SK-N-SH treated with all-trans-retinoic acid at 6 μM for 48 hours (cell line): ENCODE data around the gene UBL7.

Experiments
- ARNTL ChIP-seq: fragments of 450-650 bp; formaldehyde crosslinking; IDR thresholded peaks from 2 replicates; pipeline ENCODE4 v1.5.0; 2020; ENCODE audit warnings: low read depth, mild to moderate bottlenecking, moderate library complexity, borderline replicate concordance
- TCF4 ChIP-seq: fragments of 250-450 bp; sonication (Bioruptor Pico); IDR thresholded peaks from 2 replicates; pipeline ENCODE4 v1.8.0; 2021; ENCODE audit warnings: mild to moderate bottlenecking, moderate library complexity, borderline replicate concordance
- ZFP3 ChIP-seq: fragments of 250-450 bp; sonication (Bioruptor Pico); IDR thresholded peaks from 2 replicates; pipeline ENCODE4 v1.5.0; 2020; ENCODE audit warnings: mild to moderate bottlenecking, moderate library complexity
- ZNF8 ChIP-seq: fragments of 450-650 bp; formaldehyde crosslinking; IDR thresholded peaks from 2 replicates; pipeline ENCODE4 v1.5.0; 2020; ENCODE audit warnings: mild to moderate bottlenecking, moderate library complexity
- TF ChIP-seq, protein P1 (sequence below): fragments of 250-450 bp; sonication (Bioruptor Pico); IDR thresholded peaks from 2 replicates; pipeline ENCODE4 v1.5.1; 2021; ENCODE audit warnings: mild to moderate bottlenecking, moderate library complexity
- TF ChIP-seq, protein P2 (sequence below): fragments of 250-450 bp; sonication (Bioruptor Pico); IDR thresholded peaks from 2 replicates; pipeline ENCODE4 v1.5.0; 2020; ENCODE audit warnings: mild to moderate bottlenecking, moderate library complexity

DNA sequence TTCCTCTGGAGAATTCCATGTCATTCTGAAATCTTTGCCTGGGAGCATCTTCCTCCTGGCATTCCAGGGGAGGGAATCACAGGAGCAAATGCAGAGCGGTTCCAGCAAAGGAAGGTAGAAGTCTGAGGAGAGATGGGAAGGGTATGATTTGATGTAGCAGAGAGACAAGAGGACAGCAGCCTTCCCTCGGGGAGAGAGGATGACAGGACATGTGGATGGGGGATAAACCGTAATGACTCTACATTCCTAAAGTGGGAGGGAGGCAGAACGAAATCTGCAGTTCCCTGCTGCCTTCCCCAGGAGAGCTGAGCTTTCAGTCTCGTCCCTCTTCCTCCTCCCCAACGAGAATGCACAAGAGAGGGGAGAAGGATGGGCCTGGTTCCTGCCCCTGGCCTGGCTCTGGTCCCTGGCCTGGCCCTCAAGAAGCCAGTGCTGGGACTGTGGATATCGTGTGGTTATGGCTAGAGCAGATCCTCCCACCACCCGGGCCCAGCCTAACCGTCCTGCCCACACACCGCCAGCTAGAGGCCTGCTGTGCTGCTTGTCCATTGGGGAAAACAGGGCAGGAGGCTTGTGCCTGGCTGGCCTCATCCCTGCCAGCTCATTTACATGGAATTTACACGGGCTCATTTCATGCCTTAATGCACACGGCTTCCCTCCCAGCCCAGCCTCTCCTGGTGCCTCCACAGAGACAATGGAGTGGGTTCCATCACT lies 53.8 kb downstream of the UBL7 start:
- no peak for TF ChIP-seq ZNF8
- TF ChIP-seq, protein P1, sequence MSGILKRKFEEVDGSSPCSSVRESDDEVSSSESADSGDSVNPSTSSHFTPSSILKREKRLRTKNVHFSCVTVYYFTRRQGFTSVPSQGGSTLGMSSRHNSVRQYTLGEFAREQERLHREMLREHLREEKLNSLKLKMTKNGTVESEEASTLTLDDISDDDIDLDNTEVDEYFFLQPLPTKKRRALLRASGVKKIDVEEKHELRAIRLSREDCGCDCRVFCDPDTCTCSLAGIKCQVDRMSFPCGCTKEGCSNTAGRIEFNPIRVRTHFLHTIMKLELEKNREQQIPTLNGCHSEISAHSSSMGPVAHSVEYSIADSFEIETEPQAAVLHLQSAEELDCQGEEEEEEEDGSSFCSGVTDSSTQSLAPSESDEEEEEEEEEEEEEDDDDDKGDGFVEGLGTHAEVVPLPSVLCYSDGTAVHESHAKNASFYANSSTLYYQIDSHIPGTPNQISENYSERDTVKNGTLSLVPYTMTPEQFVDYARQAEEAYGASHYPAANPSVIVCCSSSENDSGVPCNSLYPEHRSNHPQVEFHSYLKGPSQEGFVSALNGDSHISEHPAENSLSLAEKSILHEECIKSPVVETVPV (CRISPR knock-in tag) = no peak
- TF ChIP-seq TCF4 (CRISPR knock-in tag) = no peak
- TF ChIP-seq ARNTL (CRISPR knock-in tag) = no peak
- no peak for TF ChIP-seq ZFP3
- TF ChIP-seq, protein P2, sequence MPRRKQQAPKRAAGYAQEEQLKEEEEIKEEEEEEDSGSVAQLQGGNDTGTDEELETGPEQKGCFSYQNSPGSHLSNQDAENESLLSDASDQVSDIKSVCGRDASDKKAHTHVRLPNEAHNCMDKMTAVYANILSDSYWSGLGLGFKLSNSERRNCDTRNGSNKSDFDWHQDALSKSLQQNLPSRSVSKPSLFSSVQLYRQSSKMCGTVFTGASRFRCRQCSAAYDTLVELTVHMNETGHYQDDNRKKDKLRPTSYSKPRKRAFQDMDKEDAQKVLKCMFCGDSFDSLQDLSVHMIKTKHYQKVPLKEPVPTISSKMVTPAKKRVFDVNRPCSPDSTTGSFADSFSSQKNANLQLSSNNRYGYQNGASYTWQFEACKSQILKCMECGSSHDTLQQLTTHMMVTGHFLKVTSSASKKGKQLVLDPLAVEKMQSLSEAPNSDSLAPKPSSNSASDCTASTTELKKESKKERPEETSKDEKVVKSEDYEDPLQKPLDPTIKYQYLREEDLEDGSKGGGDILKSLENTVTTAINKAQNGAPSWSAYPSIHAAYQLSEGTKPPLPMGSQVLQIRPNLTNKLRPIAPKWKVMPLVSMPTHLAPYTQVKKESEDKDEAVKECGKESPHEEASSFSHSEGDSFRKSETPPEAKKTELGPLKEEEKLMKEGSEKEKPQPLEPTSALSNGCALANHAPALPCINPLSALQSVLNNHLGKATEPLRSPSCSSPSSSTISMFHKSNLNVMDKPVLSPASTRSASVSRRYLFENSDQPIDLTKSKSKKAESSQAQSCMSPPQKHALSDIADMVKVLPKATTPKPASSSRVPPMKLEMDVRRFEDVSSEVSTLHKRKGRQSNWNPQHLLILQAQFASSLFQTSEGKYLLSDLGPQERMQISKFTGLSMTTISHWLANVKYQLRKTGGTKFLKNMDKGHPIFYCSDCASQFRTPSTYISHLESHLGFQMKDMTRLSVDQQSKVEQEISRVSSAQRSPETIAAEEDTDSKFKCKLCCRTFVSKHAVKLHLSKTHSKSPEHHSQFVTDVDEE (CRISPR knock-in tag) = no peak
